ENCODE data around the gene RABGEF1.
"Not testable (repeated sequence)": the region's sequence is repeated elsewhere in the genome, so short reads cannot be mapped to it uniquely, and the experiment has no call there.

The RABGEF1 gene

GRCh38 chr7:66776800-66777442, 36.4 kb downstream of the RABGEF1 start:
- in situ Hi-C loops (cut with MboI; ENCODE audit: low pct_unique_long_range_greater_than_20kb, low sequenced_read_pairs, unreplicated experiment): loop anchor here (10.0 kb wide), 1 partner anchor 212 kb away; no protein-coding TSS in a partner anchor
- no peak for DNase-seq (ENCODE audit: low spot score)
- TF ChIP-seq, protein P1, sequence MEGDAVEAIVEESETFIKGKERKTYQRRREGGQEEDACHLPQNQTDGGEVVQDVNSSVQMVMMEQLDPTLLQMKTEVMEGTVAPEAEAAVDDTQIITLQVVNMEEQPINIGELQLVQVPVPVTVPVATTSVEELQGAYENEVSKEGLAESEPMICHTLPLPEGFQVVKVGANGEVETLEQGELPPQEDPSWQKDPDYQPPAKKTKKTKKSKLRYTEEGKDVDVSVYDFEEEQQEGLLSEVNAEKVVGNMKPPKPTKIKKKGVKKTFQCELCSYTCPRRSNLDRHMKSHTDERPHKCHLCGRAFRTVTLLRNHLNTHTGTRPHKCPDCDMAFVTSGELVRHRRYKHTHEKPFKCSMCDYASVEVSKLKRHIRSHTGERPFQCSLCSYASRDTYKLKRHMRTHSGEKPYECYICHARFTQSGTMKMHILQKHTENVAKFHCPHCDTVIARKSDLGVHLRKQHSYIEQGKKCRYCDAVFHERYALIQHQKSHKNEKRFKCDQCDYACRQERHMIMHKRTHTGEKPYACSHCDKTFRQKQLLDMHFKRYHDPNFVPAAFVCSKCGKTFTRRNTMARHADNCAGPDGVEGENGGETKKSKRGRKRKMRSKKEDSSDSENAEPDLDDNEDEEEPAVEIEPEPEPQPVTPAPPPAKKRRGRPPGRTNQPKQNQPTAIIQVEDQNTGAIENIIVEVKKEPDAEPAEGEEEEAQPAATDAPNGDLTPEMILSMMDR (IDR thresholded peaks at IDR 0.05; ENCODE audit: extremely low read depth, insufficient read depth, missing control alignments): no peak

DNA sequence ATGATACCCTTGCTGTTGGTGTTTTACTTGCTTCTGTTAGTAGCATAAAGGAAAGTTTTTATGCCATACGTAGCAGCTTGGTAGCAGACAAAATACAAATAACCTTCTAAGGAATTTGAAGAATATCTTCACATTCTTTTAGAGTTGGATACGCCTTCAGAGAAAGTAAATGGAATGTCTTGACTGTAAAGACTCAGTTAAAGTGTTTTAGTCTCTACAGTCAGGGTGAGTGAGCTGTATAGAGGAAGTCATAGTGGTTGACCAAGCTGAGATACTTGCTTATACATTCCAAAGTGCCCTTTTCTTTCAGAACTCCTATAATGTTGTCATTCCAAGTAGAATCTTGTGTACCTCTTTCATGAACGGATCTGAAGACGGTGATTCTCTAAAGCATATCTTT, 37.7 kb downstream of the RABGEF1 start:
- DNase-seq (ENCODE audit: low spot score): no peak
- TF ChIP-seq, protein P1 (IDR thresholded peaks at IDR 0.05; ENCODE audit: extremely low read depth, insufficient read depth, missing control alignments): no peak
- in situ Hi-C loops (cut with MboI; ENCODE audit: low pct_unique_long_range_greater_than_20kb, low sequenced_read_pairs, unreplicated experiment): loop anchor here (10.0 kb wide), 1 partner anchor 213 kb away; no protein-coding TSS in a partner anchor

DNA sequence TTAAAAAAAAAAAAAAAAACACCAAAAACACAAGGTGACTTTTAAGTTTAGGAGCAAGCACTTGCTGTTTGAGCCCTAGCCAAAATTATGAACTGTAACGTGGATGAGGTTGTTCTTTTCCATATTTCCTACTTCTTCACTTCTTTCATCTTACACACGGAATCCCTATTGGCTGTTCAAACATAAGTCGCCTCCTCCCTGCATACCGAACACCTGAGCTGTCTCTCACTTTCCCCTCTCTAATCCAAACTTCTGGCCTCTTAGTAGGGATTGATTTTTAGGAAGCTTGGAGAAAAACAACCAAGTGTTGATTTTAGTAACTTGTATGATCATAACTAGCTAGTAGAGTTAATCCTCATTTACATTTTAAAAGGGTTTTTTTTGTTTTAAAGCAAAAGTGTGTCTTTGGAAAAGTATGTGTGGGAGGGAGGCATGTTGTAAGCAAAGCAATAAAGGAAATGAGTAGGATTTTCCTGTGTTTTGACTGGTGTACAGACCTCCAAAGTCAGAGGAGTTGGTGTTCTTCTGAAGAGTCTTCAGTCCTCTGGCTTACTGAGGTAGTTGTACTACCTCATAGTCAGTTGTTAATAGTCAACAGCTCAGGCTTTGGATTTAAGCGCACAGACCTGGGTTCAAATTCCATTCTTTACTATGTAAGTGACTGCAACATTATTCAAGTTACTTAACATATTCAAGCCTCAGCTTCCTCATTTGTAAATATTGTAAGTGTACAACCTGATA, 39.3 kb downstream of the RABGEF1 start:
- in situ Hi-C loops (cut with MboI; ENCODE audit: low pct_unique_long_range_greater_than_20kb, low sequenced_read_pairs, unreplicated experiment): loop anchor here (10.0 kb wide), 1 partner anchor 215 kb away; no protein-coding TSS in a partner anchor
- TF ChIP-seq, protein P1 (IDR thresholded peaks at IDR 0.05; ENCODE audit: extremely low read depth, insufficient read depth, missing control alignments): no peak
- no peak for DNase-seq (ENCODE audit: low spot score)

DNA sequence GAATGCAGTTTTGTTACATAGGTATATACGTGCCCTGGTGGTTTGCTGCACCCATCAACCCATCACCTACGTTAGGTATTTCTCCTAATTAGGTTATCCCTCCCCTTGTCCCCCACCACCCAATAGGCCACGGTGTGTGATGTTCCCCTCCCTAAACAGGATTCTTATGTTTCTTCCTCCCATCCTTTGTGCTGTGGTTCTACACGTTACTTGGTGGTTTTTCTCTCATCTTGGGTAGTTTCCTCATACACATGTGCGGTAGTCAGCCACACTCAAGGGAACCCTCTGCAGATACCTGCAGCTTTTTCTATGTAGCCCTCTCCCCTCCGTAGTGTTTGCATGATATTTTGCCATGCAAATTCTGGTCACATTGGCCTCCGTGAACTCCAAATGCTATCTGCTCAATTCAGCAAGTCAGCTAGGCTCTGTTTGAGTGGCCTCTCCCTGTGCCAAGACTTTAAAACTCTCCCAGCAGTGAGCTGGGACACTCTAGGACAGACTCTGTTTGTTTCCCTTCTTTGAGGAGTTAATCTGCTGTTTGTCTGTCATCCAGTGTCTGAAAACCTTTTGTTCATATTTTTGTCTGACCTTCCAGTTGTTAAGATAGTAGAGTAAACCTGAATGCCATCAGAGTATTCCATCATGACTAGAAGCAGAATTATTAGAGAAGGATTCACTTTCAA, 41.0 kb downstream of the RABGEF1 start:
- in situ Hi-C loops (cut with MboI; ENCODE audit: low pct_unique_long_range_greater_than_20kb, low sequenced_read_pairs, unreplicated experiment): no loop called here
- DNase-seq (ENCODE audit: low spot score): no peak
- TF ChIP-seq, protein P1 (IDR thresholded peaks at IDR 0.05; ENCODE audit: extremely low read depth, insufficient read depth, missing control alignments): no peak

GRCh38 chr7:66782875-66783274, 42.3 kb downstream of the RABGEF1 start:
- DNase-seq (ENCODE audit: low spot score); in situ Hi-C loops (cut with MboI; ENCODE audit: low pct_unique_long_range_greater_than_20kb, low sequenced_read_pairs, unreplicated experiment): not testable (repeated sequence)

DNA sequence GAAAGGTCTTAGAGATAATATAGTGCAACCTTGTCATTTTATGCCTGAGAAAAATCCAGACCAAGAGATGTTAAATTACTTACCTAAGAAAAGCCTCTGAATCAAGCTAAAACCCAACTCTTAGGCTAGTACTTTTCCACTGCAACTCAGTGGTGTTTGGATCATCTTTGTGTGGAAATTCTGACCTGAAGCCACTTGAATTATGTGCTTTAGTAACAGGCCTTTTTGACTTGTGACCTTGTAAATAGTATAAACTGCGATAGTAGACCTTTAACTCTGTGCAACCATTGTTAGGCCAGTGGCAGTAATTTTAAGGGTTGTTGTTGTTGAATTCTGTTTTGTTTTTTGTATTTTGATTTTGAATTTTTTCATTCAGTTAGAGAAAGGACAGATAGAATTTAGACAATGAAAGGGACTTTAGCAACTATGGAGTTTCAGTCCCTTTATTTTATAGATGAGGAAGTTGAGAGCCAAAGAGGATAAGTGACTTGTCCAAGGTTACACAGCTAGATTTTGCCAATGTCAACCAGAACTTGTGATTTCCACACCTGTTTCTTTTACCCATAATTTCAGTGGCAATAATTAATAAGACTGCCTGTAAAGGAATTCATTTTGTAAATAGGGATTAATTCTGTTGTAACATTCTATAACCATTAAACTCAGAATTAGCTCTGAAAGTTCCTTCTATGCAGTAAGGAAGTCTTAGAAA, 43.5 kb downstream of the RABGEF1 start:
- in situ Hi-C loops (cut with MboI; ENCODE audit: low pct_unique_long_range_greater_than_20kb, low sequenced_read_pairs, unreplicated experiment); DNase-seq (ENCODE audit: low spot score): not testable (repeated sequence)

DNA sequence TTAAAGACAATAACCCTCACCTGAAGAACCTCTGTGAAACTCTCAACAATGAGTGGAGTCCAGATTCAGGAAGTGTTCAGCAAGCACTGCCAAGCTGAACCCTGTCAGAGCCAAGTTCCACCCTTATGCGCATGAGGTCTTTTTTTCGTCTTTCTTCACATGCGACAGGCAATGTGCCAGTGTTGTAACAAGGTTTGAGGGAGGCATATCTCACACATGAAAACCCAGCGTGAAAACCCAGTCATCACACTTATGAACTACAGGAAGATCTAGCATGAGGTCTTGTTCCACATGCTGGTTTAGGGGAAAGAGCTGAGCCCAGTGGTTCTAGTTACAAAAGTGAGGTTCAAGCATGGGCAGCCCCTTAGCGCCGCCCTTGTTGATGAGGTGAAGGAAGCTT, 49.7 kb downstream of the RABGEF1 start:
- in situ Hi-C loops (cut with MboI; ENCODE audit: low pct_unique_long_range_greater_than_20kb, low sequenced_read_pairs, unreplicated experiment): no loop called here
- TF ChIP-seq, protein P1 (IDR thresholded peaks at IDR 0.05; ENCODE audit: extremely low read depth, insufficient read depth, missing control alignments): no peak
- DNase-seq (ENCODE audit: low spot score): no peak
